DND-41 (cell line): Measurements from ENCODE around the gene ANO2.

Experiments
- ATAC-seq: fragments of 200-7000 bp; cut with Tn5 transposase; 3 replicates; pipeline ENCODE4 v1.9.1; 2021; ENCODE audit warnings: low read depth; ENCODE audit not compliant: insufficient read depth
- DNase-seq: peaks from one replicate; pipeline ENCODE4 v3.0.0-alpha.2; 2020
- H2AFZ ChIP-seq: 2 replicates; pipeline ENCODE4 v1.6.0; 2012; ENCODE audit warnings: low read depth, low read length
- H3K27ac ChIP-seq: 2 replicates; pipeline ENCODE4 v1.5.1; 2012; ENCODE audit warnings: low read length, inconsistent platforms
- H3K27me3 ChIP-seq: fragments of 200-600 bp; sonication (generic); 2 replicates; pipeline ENCODE4 v1.6.0; 2012; ENCODE audit warnings: low read length, mild to moderate bottlenecking, inconsistent platforms; ENCODE audit not compliant: insufficient read depth, poor library complexity
- H3K36me3 ChIP-seq: 2 replicates; pipeline ENCODE4 v1.5.1; 2012; ENCODE audit warnings: low read length, inconsistent platforms; ENCODE audit not compliant: insufficient read depth
- H3K4me1 ChIP-seq: 2 replicates; pipeline ENCODE4 v1.5.1; 2012; ENCODE audit warnings: mild to moderate bottlenecking, low read length; ENCODE audit not compliant: insufficient read depth
- H3K4me2 ChIP-seq: 2 replicates; pipeline ENCODE4 v1.6.0; 2012; ENCODE audit warnings: mild to moderate bottlenecking, moderate library complexity, low read length, inconsistent platforms; ENCODE audit not compliant: insufficient read depth
- H3K4me3 ChIP-seq, 2 experiments: fragments of 200-600 bp in 1 of 2; shearing (Covaris generic) in 1 of 2; 2 replicates each; pipeline ENCODE4 v1.5.1; 2012 to 2016; ENCODE audit warnings: inconsistent platforms in 2 of 2, low read length in 2 of 2, mild to moderate bottlenecking in 2 of 2, low read depth in 1 of 2, moderate library complexity in 1 of 2
- H3K79me2 ChIP-seq: 2 replicates; pipeline ENCODE4 v1.6.0; 2012; ENCODE audit warnings: low read length, inconsistent platforms; ENCODE audit not compliant: insufficient read depth
- H3K9ac ChIP-seq: 2 replicates; pipeline ENCODE4 v1.6.0; 2012; ENCODE audit warnings: low read depth, mild to moderate bottlenecking, inconsistent platforms, low read length, moderate library complexity
- H3K9me3 ChIP-seq: 2 replicates; pipeline ENCODE4 v1.5.1; 2012; ENCODE audit warnings: low read length, moderate library complexity, mild to moderate bottlenecking, inconsistent platforms; ENCODE audit not compliant: insufficient read depth, severe bottlenecking
- H4K20me1 ChIP-seq: 2 replicates; pipeline ENCODE4 v1.6.0; 2012; ENCODE audit warnings: low read length; ENCODE audit not compliant: insufficient read depth
- EZH2 ChIP-seq: IDR thresholded peaks from 3 replicates; pipeline ENCODE4 v1.6.1; 2012; ENCODE audit warnings: borderline replicate concordance, low read depth, mild to moderate bottlenecking, moderate library complexity, low read length, inconsistent platforms; ENCODE audit not compliant: severe bottlenecking
- TF ChIP-seq, protein P1 (sequence below): IDR thresholded peaks from 2 replicates; pipeline ENCODE4 v1.5.1; 2012; ENCODE audit warnings: borderline replicate concordance, low read length, moderate library complexity, mild to moderate bottlenecking; ENCODE audit not compliant: poor library complexity, severe bottlenecking; ENCODE audit errors: extremely low read depth

ANO2 gene

DNA sequence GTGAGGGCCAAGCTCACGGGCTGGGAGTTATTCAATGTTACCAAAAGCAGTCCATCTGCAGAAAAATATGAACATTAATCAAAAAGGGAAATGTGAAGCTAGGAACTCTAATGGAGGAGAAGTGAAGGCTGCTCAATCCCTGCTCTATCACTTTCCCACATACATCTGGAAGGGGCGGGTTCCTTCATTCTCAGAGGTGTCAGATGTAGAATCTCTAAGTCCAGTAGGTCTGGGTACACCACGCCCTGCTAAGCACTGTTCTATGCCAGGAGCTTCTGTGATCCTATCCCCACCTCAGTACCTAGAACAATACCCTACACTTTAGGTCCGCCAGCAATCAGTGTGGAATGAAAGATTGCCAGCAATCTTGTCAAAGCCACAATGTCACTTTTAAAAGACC is 37.0 kb upstream of the ANO2 start:
- H3K9me3 ChIP-seq: no peaks in the 10 kb centered on the region
- H3K27ac ChIP-seq: no peak overlapping the region
- H3K36me3 ChIP-seq: no peaks in the 10 kb centered on the region
- DNase-seq (no peak), ATAC-seq (no peak)
- H3K4me1 ChIP-seq: peaks cover 3% of the 10 kb centered on the region; the same call in 1 of the 2 replicates
- no peak overlapping the region for H3K4me3 ChIP-seq
- H4K20me1 ChIP-seq: peaks cover 3% of the 10 kb centered on the region; the same call in 1 of the 2 replicates
- H3K27me3 ChIP-seq: no peaks in the 10 kb centered on the region
- H3K4me2 ChIP-seq: no peak overlapping the region
- H3K79me2 ChIP-seq: no peaks in the 10 kb centered on the region
- TF ChIP-seq EZH2: no peak
- TF ChIP-seq, protein P1, sequence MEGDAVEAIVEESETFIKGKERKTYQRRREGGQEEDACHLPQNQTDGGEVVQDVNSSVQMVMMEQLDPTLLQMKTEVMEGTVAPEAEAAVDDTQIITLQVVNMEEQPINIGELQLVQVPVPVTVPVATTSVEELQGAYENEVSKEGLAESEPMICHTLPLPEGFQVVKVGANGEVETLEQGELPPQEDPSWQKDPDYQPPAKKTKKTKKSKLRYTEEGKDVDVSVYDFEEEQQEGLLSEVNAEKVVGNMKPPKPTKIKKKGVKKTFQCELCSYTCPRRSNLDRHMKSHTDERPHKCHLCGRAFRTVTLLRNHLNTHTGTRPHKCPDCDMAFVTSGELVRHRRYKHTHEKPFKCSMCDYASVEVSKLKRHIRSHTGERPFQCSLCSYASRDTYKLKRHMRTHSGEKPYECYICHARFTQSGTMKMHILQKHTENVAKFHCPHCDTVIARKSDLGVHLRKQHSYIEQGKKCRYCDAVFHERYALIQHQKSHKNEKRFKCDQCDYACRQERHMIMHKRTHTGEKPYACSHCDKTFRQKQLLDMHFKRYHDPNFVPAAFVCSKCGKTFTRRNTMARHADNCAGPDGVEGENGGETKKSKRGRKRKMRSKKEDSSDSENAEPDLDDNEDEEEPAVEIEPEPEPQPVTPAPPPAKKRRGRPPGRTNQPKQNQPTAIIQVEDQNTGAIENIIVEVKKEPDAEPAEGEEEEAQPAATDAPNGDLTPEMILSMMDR: no peak
- H3K9ac ChIP-seq: no peak overlapping the region
- no peak overlapping the region for H2AFZ ChIP-seq

DNA sequence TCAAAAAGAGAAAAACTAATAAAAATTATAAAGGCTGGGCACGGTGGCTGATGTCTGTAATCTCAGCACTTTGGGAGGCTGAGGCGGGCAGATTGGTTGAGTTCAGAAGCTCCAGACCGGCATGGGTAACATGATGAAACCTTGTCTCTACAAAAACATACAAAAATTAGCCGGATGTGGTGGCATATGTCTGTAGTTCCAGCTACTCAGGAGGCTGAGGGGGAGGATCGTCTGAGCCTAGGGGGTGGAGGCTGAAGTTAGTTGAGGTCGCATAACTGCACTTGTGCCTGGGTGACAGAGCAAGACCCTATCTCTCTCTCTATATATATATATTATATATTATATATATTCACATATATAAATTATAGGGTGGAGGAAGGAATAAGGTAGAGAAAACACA is 32.5 kb upstream of the ANO2 start:
- DNase-seq (peak; percentile 68), ATAC-seq (peak; percentile 98)
- Histone ChIP-seq H3K79me2 (no peaks in the 10 kb centered on the region), H3K27ac (no peak overlapping the region), H3K9me3 (no peaks in the 10 kb centered on the region), H3K4me3 (no peak overlapping the region), H3K36me3 (no peaks in the 10 kb centered on the region), H3K9ac (no peak overlapping the region), H2AFZ (no peak overlapping the region), H4K20me1 (peaks cover 3% of the 10 kb centered on the region; the same call in 1 of the 2 replicates), H3K4me2 (no peak overlapping the region), H3K27me3 (peaks cover 35% of the 10 kb centered on the region), H3K4me1 (peaks cover 3% of the 10 kb centered on the region; the same call in 1 of the 2 replicates)
- no peak for TF ChIP-seq EZH2
- TF ChIP-seq, protein P1: no peak

DNA sequence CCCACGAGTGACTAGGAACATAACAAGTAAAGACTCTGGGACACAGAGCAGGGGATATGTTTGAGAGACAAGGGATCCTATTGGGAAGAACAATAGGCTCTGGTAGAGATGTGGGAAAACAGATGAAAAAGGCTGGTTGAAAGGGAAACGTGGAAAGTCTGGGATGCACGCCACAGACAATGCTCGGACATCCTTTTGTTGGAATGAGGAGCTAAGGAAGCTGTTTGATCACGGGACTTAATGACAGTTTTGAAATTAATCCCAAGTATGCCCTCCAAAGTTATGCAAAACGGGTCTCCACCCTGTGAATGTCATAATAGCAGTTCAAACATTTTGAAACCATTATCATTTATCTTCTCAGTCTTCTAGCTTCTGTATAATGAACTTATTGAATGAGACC is 31.7 kb upstream of the ANO2 start:
- no peak for DNase-seq
- no peaks in the 10 kb centered on the region for H3K36me3 ChIP-seq
- no peaks in the 10 kb centered on the region for H3K79me2 ChIP-seq
- H3K9me3 ChIP-seq: no peaks in the 10 kb centered on the region
- peaks cover 42% of the 10 kb centered on the region for H3K27me3 ChIP-seq
- peaks cover 3% of the 10 kb centered on the region; the same call in 1 of the 2 replicates for H4K20me1 ChIP-seq
- H3K27ac ChIP-seq: no peak overlapping the region
- no peak overlapping the region for H3K4me2 ChIP-seq
- H3K4me3 ChIP-seq: no peak overlapping the region
- no peak overlapping the region for H3K9ac ChIP-seq
- H3K4me1 ChIP-seq: peaks cover 3% of the 10 kb centered on the region; the same call in 1 of the 2 replicates
- ATAC-seq: no peak
- no peak overlapping the region for H2AFZ ChIP-seq
- TF ChIP-seq, protein P1: no peak
- TF ChIP-seq EZH2: no peak

DNA sequence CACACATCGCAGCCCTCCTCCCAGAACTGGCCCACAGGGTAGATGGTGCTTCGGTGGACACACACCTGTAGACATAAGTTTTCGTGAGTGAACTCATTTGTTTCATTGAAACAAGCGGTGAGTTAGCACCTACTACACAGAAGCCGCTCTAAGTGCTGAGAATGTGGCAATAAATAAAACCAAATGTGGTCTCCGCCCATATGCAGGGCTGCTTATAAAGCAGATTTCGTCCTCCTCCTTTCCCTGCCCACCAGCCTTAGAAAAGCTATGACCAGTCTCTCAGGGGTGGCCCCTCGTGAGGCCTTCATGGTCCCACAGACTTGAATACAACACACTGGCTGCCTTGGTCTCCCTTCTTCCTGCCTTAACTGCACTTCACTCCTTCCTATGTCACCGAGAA is 31.1 kb upstream of the ANO2 start:
- no peak overlapping the region for H3K27ac ChIP-seq
- no peak overlapping the region for H2AFZ ChIP-seq
- H3K4me1 ChIP-seq: peaks cover 3% of the 10 kb centered on the region; the same call in 1 of the 2 replicates
- no peaks in the 10 kb centered on the region for H3K36me3 ChIP-seq
- H3K79me2 ChIP-seq: no peaks in the 10 kb centered on the region
- peaks cover 45% of the 10 kb centered on the region for H3K27me3 ChIP-seq
- DNase-seq: no peak
- no peaks in the 10 kb centered on the region for H4K20me1 ChIP-seq
- no peak for TF ChIP-seq EZH2
- TF ChIP-seq, protein P1: no peak
- no peak for ATAC-seq
- no peak overlapping the region for H3K9ac ChIP-seq
- no peaks in the 10 kb centered on the region for H3K9me3 ChIP-seq
- no peak overlapping the region for H3K4me3 ChIP-seq
- no peak overlapping the region for H3K4me2 ChIP-seq
